Left ventricle myocardium inferior (tissue), 1 donor: ENCODE measurements around the gene RAG1. TPM values are rescaled to one million over a fixed set of nuclear protein-coding genes. Genes with fewer than 3 reads are reported as not detected.

Experiments
- DNase-seq: peaks from one replicate; pipeline ENCODE4 v3.0.0-alpha.2; 2020
- H3K27ac ChIP-seq: fragments of 200-600 bp; replicated peaks from 2 replicates; pipeline ENCODE4 v1.8.0; 2021
- H3K27me3 ChIP-seq: fragments of 200-600 bp; 2 replicates; pipeline ENCODE4 v1.8.0; 2021; ENCODE audit warnings: low read depth
- H3K36me3 ChIP-seq: fragments of 200-600 bp; 2 replicates; pipeline ENCODE4 v1.8.0; 2021
- H3K4me1 ChIP-seq: fragments of 200-600 bp; 2 replicates; pipeline ENCODE4 v1.8.0; 2021
- H3K4me3 ChIP-seq: fragments of 200-600 bp; 2 replicates; pipeline ENCODE4 v1.8.0; 2021; ENCODE audit warnings: mild to moderate bottlenecking, moderate library complexity
- H3K9me3 ChIP-seq: fragments of 200-600 bp; replicated peaks from 2 replicates; pipeline ENCODE4 v1.8.0; 2021
- intact Hi-C: fragments of 100-400 bp; cut with micrococcal nuclease; formaldehyde crosslinking; loops from one replicate; pipeline ENCODE4 v1.11.0; 2022
- total RNA-seq: library from RNA; stranded (reverse); fragmentation: NEBNext Ultra II Directional; extraction: Animal tissue kit (Norgen Biotek cat#: 25700); gene quantifications from one replicate; pipeline ENCODE4 v1.2.1, GENCODE V29; 2021
- TF ChIP-seq, protein P1 (sequence below): fragments of 200-600 bp; IDR thresholded peaks from 2 replicates; pipeline ENCODE4 v1.8.0; 2021; ENCODE audit warnings: antibody characterized with exemption, mild to moderate bottlenecking, borderline replicate concordance
- donor health status: DM: no; HTN: yes; CAD: no; lungs with severe emphysema.

The RAG1 gene
- total RNA-seq, 1 donor from 2014 or later: 1.6 TPM

DNA sequence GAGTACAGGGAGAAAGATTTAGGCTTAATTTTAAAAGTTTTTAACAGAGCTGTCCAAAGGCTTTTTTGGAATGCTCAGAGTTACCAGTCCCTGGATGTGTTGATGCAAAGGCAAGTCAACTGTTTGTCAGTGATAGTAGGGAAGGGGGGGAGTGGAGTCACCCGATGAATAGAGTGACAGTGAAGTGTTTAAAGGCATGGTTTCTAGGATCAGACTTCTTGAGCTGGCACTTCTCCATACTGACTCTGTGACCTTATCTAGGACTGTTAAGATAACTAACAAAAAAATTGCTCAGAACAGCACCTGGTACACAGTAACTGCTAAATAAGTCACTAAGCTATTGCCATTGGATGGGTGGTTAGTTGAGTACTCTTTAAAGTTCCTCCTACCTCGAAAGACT is 41.6 kb downstream of the RAG1 start:
- Histone ChIP-seq H3K27ac (no peak overlapping the region), H3K27me3 (no peaks in the 10 kb centered on the region), H3K4me1 (peaks cover 11% of the 10 kb centered on the region), H3K4me3 (no peak overlapping the region), H3K9me3 (no peaks in the 10 kb centered on the region), H3K36me3 (peaks cover 19% of the 10 kb centered on the region)
- intact Hi-C loops: no loop called here
- no peak for DNase-seq
- TF ChIP-seq, protein P1, sequence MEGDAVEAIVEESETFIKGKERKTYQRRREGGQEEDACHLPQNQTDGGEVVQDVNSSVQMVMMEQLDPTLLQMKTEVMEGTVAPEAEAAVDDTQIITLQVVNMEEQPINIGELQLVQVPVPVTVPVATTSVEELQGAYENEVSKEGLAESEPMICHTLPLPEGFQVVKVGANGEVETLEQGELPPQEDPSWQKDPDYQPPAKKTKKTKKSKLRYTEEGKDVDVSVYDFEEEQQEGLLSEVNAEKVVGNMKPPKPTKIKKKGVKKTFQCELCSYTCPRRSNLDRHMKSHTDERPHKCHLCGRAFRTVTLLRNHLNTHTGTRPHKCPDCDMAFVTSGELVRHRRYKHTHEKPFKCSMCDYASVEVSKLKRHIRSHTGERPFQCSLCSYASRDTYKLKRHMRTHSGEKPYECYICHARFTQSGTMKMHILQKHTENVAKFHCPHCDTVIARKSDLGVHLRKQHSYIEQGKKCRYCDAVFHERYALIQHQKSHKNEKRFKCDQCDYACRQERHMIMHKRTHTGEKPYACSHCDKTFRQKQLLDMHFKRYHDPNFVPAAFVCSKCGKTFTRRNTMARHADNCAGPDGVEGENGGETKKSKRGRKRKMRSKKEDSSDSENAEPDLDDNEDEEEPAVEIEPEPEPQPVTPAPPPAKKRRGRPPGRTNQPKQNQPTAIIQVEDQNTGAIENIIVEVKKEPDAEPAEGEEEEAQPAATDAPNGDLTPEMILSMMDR: no peak

DNA sequence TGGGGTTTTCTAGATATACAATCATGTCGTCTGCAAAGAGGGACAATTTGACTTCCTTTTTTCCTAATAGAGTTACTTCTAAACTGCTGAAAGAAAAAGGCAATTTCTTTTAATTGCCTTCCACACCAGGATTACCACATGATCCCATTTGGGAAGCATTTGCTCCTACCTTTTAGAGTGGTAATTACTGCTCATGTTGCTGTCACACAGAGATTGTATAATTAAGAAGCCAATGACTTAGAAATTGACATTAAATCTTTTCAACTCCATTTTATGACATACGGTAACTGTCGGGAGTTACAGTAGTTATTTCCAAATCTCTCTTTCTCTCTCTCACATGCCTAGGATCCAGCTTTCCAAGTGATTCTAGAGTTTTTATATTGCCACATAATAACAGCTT is 48.0 kb downstream of the RAG1 start:
- peaks cover 19% of the 10 kb centered on the region for H3K4me1 ChIP-seq
- H3K4me3 ChIP-seq: no peak overlapping the region
- no peaks in the 10 kb centered on the region for H3K9me3 ChIP-seq
- no peak for DNase-seq
- no peak overlapping the region for H3K27ac ChIP-seq
- TF ChIP-seq, protein P1: no peak
- no peaks in the 10 kb centered on the region for H3K27me3 ChIP-seq
- peaks cover 12% of the 10 kb centered on the region for H3K36me3 ChIP-seq
- intact Hi-C loops: no loop called here

DNA sequence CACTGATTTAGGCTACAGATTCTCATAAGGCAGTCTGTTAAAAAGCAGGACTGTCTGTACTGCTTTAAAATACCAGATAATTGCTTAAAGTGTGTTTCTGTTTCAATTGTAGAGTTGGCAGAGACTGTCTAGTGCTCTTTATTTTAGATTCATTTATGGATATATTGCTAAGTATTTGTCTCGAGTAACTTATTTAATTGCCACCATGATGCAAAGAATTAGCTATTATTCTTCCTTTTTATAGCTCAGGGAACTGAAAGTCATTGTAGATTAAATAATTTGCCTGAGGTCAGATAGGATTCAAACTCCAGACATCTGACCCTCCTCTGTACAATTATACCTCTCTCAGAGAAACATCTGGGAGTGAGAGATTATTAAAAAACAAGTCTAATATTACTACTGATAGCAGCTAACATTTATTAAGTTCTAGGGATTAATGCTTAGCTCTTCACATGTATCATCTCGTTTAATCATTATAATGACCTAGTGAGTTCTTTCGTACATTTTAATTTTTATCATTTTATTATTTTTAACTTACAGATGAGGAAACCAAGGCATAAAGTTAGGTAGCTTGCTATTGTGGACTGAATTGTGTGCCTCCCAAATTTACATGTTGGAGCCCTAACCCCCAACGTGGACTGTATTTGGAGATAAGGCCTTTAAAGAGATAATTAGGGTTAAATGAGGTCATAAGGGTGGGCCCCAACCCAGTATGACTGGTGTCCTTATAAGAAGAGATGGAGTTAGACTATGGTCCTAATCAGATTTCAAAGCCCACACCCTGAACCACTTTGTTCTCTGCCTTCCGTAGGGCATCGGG is 49.9 kb downstream of the RAG1 start:
- Histone ChIP-seq H3K27me3 (no peaks in the 10 kb centered on the region), H3K27ac (no peak overlapping the region), H3K9me3 (no peaks in the 10 kb centered on the region), H3K36me3 (no peaks in the 10 kb centered on the region), H3K4me1 (peaks cover 19% of the 10 kb centered on the region), H3K4me3 (no peak overlapping the region)
- TF ChIP-seq, protein P1: no peak
- intact Hi-C loops: no loop called here
- DNase-seq: no peak

DNA sequence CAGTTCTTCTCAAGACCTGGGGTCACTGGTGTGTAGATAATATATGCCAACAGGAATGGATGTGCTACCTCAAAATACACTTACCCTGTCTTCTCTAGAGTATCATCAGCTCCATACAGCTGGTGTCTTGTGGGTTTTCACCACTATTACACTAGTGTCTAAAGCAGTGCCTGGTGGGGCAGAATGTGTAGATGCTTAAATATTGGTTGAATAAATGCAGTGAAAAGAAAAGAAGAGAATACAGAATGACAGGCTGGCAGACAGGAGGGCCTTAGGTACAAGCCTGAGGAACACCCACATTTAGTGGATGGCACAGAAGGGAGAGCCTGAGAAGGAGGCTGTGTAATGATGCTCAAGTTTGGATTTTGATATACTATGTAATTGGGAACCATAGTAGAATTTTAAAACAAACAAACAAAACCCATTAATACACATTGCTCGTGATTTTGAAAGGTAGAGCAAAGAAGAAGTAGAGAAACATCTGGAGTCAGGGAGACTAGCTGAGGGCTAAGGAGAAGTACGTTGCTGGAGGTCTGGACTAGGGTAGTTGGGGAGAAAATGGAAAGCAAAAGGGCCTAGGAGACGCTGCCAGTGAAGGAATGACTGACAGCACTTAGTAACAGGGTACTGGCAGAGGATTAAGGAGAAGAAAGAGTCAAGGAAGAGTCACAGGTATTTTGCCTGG is 50.7 kb downstream of the RAG1 start:
- TF ChIP-seq, protein P1: no peak
- H3K9me3 ChIP-seq: no peaks in the 10 kb centered on the region
- peak overlapping the region; percentile 27 for H3K27ac ChIP-seq

DNA sequence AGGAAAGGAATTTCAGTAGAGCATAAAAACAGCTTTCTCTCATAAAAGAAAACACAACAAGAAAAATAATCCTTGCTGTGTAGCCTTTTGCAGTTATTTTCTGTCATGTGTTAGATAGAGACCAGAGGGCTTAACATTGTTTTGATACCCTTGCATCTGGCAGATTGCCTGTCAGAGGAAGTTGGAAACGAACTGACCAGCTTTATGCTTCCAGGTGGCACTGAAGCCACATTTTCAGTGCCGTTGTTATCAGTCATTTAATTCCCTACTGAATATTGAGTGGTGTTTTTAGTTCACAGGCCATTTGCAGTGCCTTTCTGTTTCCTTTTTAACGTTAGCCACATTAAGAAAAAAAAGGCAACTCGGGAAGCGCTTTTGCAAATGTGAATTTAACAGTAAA is 51.7 kb downstream of the RAG1 start:
- H3K27me3 ChIP-seq: no peaks in the 10 kb centered on the region
- DNase-seq: no peak
- H3K9me3 ChIP-seq: no peaks in the 10 kb centered on the region
- intact Hi-C loops: no loop called here
- peaks cover 19% of the 10 kb centered on the region for H3K4me1 ChIP-seq
- peak overlapping the region; percentile 45 for H3K4me3 ChIP-seq
- TF ChIP-seq, protein P1: no peak
- no peaks in the 10 kb centered on the region for H3K36me3 ChIP-seq
- peak overlapping the region; percentile 27 for H3K27ac ChIP-seq

More for the DNA sequence above, 50.7 kb downstream of the RAG1 start:
- peaks cover 19% of the 10 kb centered on the region for H3K4me1 ChIP-seq
- intact Hi-C loops: no loop called here
- no peaks in the 10 kb centered on the region for H3K27me3 ChIP-seq
- no peak for DNase-seq
- H3K36me3 ChIP-seq: no peaks in the 10 kb centered on the region
- peak overlapping the region; percentile 45 for H3K4me3 ChIP-seq
